Lower lobe of right lung (tissue), 2 donors: ENCODE measurements around the gene ZC3H6. TPM values are rescaled to one million over a fixed set of nuclear protein-coding genes. Genes with fewer than 3 reads are reported as not detected.

ENCODE experiments used
- ATAC-seq, 2 donors: fragments of 200-7000 bp; cut with Tn5 transposase; one replicate each; pipeline ENCODE4 v1.9.1; 2020 to 2022; ENCODE audit warnings: mild to moderate bottlenecking in 2 of 2, moderate library complexity in 2 of 2
- DNase-seq: peaks from one replicate; pipeline ENCODE4 v3.0.0-alpha.2; 2020
- H3K27ac ChIP-seq: fragments of 200-600 bp; one replicate; pipeline ENCODE4 v1.8.0; 2022
- H3K27me3 ChIP-seq: fragments of 200-600 bp; one replicate; pipeline ENCODE4 v1.8.0; 2022; ENCODE audit warnings: low read depth
- H3K36me3 ChIP-seq: fragments of 200-600 bp; one replicate; pipeline ENCODE4 v1.8.0; 2022; ENCODE audit warnings: mild to moderate bottlenecking
- H3K4me1 ChIP-seq: fragments of 200-600 bp; one replicate; pipeline ENCODE4 v1.8.0; 2022
- H3K4me3 ChIP-seq: fragments of 200-600 bp; one replicate; pipeline ENCODE4 v1.8.0; 2022; ENCODE audit warnings: mild to moderate bottlenecking
- H3K9me3 ChIP-seq: fragments of 200-600 bp; one replicate; pipeline ENCODE4 v1.8.0; 2022
- intact Hi-C: fragments of 100-400 bp; cut with DNase I; formaldehyde crosslinking; loops from one replicate; pipeline ENCODE4 v1.11.0; 2022
- total RNA-seq: library from RNA; stranded (reverse); fragmentation: NEBNext Ultra II Directional; extraction: Animal tissue kit (Norgen Biotek cat#: 25700); gene quantifications from one replicate; pipeline ENCODE4 v1.2.1, GENCODE V29; 2021
- TF ChIP-seq, protein P1 (sequence below): fragments of 200-600 bp; IDR thresholded peaks from one replicate; pipeline ENCODE4 v1.8.0; 2022; ENCODE audit warnings: antibody characterized with exemption, mild to moderate bottlenecking
- donor health status: DM: no; HTN: yes; CAD: no; lungs with severe emphysema.

The ZC3H6 gene
- total RNA-seq, 1 donor from 2014 or later = 18.0 TPM

DNA sequence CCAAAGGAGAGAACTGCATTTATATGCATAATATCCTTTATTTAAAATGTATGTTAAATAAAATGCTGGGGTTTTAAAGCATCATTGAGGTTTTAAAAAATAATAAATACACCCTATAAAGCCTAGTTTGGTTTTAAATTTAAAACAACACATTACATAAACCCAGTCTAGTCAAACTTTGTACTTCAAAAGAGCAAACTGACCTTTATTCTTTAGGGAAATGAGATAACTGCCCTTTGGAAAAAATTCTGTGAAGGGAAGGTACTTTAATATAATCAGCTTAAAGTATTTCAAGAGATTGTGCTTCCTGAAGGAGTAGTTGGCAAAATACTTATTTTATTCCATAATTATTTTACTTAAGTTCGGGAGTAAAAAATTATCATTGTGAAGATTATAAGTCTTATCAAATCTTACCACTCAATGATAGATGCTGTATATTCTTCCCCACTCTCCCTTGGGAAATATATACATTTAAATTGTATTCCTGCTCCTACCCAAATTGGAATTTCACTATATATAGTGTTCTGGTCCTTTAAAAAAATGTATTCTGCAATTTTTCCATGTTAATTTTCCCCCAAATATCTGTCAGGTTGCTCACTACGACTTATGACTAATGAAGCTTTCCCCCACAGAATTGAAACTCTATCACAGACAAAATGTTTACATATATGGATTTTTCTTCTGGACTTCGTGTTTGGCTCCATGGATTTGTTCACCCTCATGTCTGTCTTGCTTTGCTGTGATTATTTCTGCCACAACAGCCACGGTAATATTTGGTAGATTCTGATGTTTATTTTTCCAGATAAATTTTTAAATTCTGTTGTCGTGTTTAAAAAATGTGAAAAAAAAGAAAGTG, 42.1 kb downstream of the ZC3H6 start:
- Histone ChIP-seq H3K9me3 (no peaks in the 10 kb centered on the region), H3K4me1 (no peaks in the 10 kb centered on the region), H3K4me3 (no peak overlapping the region), H3K27ac (no peak overlapping the region), H3K36me3 (peaks cover 34% of the 10 kb centered on the region), H3K27me3 (no peaks in the 10 kb centered on the region)
- TF ChIP-seq, protein P1, sequence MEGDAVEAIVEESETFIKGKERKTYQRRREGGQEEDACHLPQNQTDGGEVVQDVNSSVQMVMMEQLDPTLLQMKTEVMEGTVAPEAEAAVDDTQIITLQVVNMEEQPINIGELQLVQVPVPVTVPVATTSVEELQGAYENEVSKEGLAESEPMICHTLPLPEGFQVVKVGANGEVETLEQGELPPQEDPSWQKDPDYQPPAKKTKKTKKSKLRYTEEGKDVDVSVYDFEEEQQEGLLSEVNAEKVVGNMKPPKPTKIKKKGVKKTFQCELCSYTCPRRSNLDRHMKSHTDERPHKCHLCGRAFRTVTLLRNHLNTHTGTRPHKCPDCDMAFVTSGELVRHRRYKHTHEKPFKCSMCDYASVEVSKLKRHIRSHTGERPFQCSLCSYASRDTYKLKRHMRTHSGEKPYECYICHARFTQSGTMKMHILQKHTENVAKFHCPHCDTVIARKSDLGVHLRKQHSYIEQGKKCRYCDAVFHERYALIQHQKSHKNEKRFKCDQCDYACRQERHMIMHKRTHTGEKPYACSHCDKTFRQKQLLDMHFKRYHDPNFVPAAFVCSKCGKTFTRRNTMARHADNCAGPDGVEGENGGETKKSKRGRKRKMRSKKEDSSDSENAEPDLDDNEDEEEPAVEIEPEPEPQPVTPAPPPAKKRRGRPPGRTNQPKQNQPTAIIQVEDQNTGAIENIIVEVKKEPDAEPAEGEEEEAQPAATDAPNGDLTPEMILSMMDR = no peak
- intact Hi-C loops = no loop called here
- no peak for ATAC-seq
- DNase-seq = no peak

DNA sequence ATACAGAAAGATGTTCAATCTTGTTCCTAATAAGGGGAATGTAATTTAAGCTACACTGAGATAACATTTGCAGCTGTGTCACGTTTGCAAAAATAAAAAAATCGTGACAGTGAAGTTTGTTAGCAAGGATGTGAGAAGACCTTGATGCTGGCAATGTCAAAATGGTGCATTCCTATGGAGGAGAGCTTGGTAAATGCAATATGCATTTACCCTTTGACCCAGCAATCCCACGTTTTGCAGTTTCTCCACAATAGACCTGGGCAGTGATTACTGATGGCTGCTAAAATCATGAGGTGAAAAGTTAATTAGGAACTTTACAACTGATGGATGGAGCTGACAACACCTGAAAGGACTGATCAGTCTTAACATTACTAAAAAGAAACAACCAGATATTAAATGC, 43.1 kb downstream of the ZC3H6 start:
- H3K4me3 ChIP-seq = no peak overlapping the region
- peaks cover 32% of the 10 kb centered on the region for H3K36me3 ChIP-seq
- H3K27me3 ChIP-seq = no peaks in the 10 kb centered on the region
- no peak for ATAC-seq
- no peak for DNase-seq
- no peak overlapping the region for H3K27ac ChIP-seq
- TF ChIP-seq, protein P1 = no peak
- intact Hi-C loops = no loop called here
- H3K4me1 ChIP-seq = no peaks in the 10 kb centered on the region
- H3K9me3 ChIP-seq = no peaks in the 10 kb centered on the region

DNA sequence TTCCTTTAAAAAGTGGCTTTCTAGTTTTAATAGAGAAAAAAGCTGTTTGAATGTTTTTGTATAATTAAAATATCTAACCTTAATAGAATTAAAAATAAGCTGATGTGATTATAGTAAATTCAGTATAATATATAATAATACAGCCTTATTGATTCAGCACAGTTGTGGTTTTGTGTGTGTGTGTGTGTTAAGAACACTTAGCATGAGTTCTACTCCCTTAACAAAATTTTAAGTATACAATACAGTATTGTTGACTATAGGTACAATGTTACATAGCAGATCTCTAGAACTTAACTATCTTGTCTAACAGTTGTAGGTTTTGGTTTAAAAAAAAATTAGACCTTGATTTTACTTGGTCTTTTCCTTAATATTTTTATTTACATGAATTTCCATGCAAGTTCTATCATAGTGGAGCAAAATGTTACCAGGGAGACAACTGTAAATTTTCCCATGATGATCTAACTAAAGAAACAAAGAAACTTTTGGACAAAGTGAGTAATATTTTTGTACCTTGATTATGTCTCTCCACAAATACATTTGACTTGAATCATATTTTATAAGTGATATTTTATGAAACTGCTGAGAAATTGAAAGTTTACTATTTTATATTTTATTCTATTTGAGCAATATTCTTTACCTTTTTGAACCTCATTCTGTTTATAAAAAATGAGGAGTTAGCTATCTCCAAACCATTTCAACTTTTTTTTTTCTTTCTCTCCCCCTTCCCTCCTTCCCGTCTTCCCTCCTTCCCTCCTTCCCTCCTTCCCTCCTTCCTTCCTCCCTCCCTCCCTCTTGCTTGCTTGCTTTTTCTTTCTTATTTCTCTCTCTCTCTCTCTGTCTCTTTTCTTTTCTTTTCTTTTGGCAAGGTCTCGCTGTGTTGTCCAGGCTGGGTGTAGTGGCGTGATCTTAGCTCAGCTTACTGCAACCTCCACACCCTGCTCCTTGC, 46.3 kb downstream of the ZC3H6 start:
- TF ChIP-seq, protein P1 = no peak
- DNase-seq = no peak

DNA sequence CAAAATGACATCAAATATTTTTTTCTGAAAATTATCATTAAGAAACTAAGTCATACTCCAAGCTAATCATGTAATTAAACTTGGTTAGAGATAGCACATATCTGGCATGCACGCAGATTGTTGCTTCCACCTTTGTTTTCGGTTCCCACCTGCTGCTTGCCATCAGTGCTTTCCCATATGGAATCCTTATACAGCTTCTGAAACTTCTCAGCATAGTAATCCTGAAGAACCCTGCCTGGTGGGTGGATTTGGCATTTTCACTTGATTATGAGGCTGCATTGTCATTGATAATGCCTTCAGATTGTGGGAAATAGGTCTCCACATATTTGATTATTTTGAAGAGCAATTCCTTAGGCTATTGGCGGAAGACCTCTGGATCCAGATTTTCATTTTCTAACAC, 47.5 kb downstream of the ZC3H6 start:
- intact Hi-C loops = no loop called here
- H3K4me3 ChIP-seq = no peak overlapping the region
- DNase-seq (no peak), ATAC-seq (no peak)
- no peaks in the 10 kb centered on the region for H3K9me3 ChIP-seq
- TF ChIP-seq, protein P1 = no peak
- peaks cover 35% of the 10 kb centered on the region for H3K36me3 ChIP-seq
- H3K27me3 ChIP-seq = no peaks in the 10 kb centered on the region
- no peaks in the 10 kb centered on the region for H3K4me1 ChIP-seq
- H3K27ac ChIP-seq = no peak overlapping the region

More for the DNA sequence above, 46.3 kb downstream of the ZC3H6 start:
- H3K9me3 ChIP-seq = no peaks in the 10 kb centered on the region
- no peak for ATAC-seq
- H3K4me3 ChIP-seq = no peak overlapping the region
- no peak overlapping the region for H3K27ac ChIP-seq
- H3K4me1 ChIP-seq = no peaks in the 10 kb centered on the region
- H3K27me3 ChIP-seq = no peaks in the 10 kb centered on the region
- H3K36me3 ChIP-seq = peaks cover 40% of the 10 kb centered on the region
- intact Hi-C loops = no loop called here

DNA sequence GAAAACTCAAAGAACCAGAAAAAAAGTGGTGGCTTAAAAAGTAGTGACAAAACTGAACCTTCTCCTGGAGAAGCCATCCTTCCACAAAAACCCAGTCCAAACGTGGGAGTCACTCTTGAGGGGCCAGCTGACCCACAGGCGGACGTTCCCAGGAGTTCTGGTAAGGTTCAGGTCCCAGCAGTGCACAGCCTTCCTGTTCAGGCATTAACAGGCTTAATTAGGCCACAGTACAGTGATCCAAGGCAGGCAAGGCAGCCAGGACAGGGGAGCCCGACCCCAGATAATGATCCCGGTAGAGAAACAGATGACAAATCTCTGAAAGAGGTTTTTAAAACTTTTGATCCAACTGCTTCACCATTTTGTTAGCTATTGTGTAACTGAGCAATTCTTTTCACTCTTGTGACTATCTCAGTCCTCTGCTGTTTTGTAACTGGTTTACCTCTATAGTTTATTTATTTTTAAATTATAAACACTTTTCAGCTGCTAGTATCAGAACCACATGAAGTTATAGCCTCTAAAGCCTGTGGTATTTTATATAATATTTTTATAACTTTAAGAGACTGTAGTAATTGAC, 56.8 kb downstream of the ZC3H6 start:
- TF ChIP-seq, protein P1 = no peak
- no peak overlapping the region for H3K27ac ChIP-seq
- no peaks in the 10 kb centered on the region for H3K4me1 ChIP-seq
- no peak for DNase-seq
- no peaks in the 10 kb centered on the region for H3K9me3 ChIP-seq
- H3K27me3 ChIP-seq = no peaks in the 10 kb centered on the region
- no peak overlapping the region for H3K4me3 ChIP-seq
- no peak for ATAC-seq
- intact Hi-C loops = no loop called here
- peaks cover 29% of the 10 kb centered on the region for H3K36me3 ChIP-seq
